Stomach (tissue), 4 donors: ENCODE measurements around the gene PLEKHH2.

Experiments used
- EP300 ChIP-seq: sonication (generic); formaldehyde crosslinking; IDR thresholded peaks from one replicate; pipeline ENCODE4 v1.6.1; 2017; ENCODE audit warnings: antibody characterized with exemption
- POLR2A ChIP-seq, 4 donors: fragments of 450-650 bp; IDR thresholded peaks; one replicate each; pipeline ENCODE4 v1.6.1; 2016; ENCODE audit warnings: antibody characterized with exemption in 4 of 4, control low read depth in 2 of 4, mild to moderate bottlenecking in 1 of 4, moderate library complexity in 1 of 4
- POLR2AphosphoS5 ChIP-seq, 3 donors: sonication (generic); formaldehyde crosslinking; IDR thresholded peaks; one replicate each; pipeline ENCODE4 v1.6.1; 2016; ENCODE audit warnings: antibody characterized with exemption in 3 of 3
- TF ChIP-seq, protein P1 (sequence below), 7 experiments: fragments of 450-650 bp in 4 of 7; fragments of 200-600 bp in 3 of 7; sonication (generic) in 3 of 7; IDR thresholded peaks; one replicate each; pipeline ENCODE4 v1.5.1; 2016 to 2019; ENCODE audit warnings: antibody characterized with exemption in 7 of 7, control low read depth in 2 of 7, mild to moderate bottlenecking in 1 of 7

GRCh38 chr2:43794956-43795355 is 157.9 kb downstream of the PLEKHH2 start:
- TF ChIP-seq, protein P1, sequence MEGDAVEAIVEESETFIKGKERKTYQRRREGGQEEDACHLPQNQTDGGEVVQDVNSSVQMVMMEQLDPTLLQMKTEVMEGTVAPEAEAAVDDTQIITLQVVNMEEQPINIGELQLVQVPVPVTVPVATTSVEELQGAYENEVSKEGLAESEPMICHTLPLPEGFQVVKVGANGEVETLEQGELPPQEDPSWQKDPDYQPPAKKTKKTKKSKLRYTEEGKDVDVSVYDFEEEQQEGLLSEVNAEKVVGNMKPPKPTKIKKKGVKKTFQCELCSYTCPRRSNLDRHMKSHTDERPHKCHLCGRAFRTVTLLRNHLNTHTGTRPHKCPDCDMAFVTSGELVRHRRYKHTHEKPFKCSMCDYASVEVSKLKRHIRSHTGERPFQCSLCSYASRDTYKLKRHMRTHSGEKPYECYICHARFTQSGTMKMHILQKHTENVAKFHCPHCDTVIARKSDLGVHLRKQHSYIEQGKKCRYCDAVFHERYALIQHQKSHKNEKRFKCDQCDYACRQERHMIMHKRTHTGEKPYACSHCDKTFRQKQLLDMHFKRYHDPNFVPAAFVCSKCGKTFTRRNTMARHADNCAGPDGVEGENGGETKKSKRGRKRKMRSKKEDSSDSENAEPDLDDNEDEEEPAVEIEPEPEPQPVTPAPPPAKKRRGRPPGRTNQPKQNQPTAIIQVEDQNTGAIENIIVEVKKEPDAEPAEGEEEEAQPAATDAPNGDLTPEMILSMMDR (IDR thresholded peaks at IDR 0.05), result no peak
- TF ChIP-seq POLR2AphosphoS5 (IDR thresholded peaks at IDR 0.05) (no peak), EP300 (no peak), POLR2A (IDR thresholded peaks at IDR 0.05) (no peak)
